NCI-H1436 treated with DMSO at 0.1 percent for 48 hours (cell line): ENCODE data around the gene GPC3.
"Not testable (repeated sequence)": the region's sequence is repeated elsewhere in the genome, so short reads cannot be mapped to it uniquely, and the experiment has no call there.

Experiments used
- DNase-seq: peaks from one replicate; lab custom pipeline; 2025; lab: John Stamatoyannopoulos, UW

Gene GPC3

DNA sequence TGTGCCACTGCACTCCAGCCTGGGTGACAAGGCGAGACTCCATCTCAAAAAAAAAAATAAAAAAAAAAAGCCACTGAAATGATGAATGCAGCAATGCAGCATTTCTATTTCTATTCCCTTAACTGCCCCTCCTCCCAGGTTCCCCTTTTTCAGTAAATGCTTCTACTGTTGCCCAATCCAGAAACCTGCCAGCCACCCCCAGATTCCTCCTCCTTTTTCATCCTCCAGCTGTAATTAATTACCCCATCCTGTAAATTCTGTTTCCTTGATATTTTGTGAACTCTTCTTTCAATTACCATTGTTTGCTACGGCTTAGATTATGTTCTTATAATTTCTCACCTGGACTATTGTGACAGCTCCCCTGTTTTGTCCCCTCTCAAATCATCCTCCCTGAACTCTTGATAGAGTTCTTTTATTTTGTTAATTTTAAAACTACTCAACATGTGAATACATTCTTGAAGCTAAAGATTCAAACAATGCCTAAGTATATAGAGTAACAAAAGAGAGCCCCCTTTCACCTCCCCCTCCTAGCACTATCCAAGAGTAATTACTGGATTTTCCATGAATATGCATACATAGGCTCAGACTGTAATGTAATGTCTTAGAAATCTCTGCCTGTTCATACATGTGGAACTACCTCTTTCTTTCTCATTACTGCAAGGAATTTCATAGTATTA is 429.5 kb downstream of the GPC3 start:
- DNase-seq, result no peak

DNA sequence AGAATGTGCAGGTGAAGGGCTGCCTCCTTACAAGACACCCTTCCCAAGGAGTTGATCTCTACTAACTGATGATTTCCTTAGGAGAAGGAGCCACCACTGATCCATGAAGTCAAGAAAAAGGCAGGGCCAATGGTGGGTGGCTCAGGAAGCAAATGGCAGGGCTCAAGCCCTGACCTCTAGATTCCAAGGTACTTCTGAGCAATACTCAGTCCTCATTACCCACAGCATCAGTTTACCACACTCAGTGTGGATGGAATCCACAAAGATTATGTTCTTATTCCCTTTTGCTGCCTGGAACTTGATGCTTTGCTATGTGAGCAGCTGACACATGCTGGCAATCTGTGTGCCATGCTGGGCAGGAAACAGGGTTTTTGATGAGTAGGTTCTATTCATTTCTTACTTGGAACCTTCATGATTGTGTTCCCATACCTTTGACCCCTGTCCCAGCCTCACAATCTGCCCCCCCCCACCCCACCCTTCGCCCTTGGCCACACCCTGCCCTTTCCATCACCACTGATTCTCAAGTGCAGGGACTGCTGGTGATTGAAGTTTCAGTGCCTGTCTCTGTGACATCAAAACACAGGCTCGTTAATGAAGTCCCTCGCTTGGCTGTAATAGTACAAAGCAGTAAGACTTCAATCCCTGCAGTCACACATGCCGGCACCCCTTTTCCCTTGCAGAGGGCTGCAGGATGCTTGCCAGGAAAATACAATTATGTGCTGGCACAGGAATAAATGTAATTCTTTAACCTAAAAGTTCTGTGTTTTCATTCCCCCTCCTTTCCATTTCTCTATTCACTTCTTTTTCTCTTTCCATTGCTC is 434.5 kb downstream of the GPC3 start:
- DNase-seq, result no peak

DNA sequence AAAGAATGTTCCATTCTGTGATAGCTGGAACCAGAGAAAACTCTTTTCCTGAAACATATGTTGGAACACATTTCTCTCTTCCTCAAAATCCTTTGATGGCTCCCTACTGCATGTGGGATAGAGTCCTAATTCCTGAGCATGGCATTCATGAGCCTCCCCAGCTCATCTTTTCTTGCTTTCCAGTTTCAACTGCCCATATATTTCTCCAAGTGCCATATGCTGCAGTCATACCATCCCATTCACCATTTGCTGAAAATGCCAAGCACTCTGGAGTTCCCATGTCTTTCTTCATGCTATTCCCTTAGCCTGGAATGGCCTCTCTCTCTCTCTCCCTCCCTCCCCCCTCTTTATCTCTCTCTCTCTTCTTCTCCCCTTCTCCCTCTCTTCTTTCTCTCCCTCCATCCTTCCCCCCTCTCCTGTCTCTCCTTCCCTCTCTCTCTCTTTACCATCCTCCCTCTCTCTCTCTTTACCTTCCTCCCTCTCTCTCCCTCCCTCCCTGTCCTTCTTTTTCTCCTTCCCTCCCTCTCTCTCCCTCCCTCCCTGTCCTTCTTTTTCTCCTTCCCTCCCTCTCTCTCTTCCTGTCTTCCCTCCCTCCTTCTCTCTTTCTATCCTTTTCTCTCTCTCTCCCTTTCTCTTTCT is 436.0 kb downstream of the GPC3 start:
- DNase-seq, result no peak

DNA sequence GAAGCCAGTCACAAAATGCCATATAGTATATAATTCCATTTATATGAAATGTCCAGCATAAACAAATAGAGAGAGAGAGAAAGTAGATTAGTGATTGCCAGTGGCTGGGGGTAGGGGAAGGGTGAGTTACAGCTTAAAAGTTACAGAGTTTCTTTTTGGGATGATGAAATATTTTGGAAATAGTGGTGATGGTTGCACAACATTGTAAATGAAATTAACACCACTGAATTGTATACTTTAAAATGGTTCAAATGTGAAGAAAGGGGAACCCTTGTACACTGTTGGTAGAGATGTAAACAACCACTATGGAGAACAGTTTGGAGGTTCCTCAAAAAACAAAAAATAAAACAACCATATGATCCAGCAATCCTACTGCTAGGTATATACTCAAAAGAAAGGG is 439.0 kb downstream of the GPC3 start:
- DNase-seq, result no peak

DNA sequence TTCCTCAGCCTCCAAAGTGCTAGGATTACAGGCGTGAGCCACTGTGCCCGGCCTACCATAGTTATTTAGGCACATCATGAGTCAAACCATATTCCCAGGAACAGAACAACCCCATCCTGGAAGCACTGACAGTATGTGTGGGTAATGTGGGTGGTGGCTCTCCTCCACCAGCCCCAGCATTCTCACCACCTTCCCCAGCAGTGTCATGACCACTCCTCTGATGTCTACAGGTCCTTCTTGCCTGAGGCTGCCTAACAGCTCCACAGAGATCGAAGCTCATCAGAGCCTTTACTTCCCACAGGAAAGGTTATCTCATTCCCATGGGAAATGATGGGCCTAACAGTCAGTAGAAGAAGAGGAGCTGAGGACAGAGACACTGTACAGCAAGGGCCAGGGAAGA is 440.6 kb downstream of the GPC3 start:
- DNase-seq, result no peak

- DNase-seq, result no peak
These were observed 441.3 kb downstream of the GPC3 start for GRCh38 chrX:133544115-133544514.

DNA sequence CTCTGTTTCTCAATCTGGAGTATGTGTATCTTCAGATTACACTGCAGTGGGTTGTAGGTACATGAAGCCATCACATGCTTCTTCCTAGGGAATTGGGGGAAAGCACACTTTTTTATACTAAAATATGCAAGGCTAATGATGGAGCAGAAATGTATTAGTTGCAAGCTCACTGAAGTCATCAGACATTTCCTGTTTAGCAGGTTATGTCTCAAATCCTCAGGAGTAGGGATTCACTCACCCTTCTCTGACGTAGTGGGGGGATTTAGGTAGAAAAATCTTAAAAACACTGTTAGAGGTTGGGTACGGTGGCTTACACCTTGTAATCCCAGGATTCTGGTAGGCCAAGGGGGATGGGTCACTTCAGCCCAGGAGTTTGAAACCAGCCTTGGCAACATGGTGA is 441.7 kb downstream of the GPC3 start:
- DNase-seq, result no peak

DNA sequence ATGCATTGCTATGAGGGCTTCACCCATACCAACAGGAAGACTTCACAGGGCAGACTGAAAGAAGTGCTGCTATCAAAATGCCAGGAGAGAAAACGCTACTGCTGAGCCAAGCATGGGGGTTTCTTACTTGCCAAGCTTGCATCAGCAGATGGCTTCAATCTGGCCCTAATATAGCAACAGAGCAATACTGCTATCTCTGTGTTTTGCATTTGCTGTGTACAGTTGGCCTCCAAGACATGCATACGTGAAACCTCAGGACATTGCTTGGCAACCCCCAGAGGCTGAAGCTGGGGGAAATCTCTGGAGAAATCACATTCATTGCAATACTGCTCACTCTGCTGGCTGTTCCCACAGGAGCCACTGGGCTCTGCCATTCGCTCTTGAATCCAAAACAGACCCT is 442.9 kb downstream of the GPC3 start:
- no peak for DNase-seq

- no peak for DNase-seq
These were observed 444.4 kb downstream of the GPC3 start for GRCh38 chrX:133541021-133541420.

- DNase-seq, result no peak
These were observed 447.2 kb downstream of the GPC3 start for GRCh38 chrX:133538148-133538547.

GRCh38 chrX:133537142-133537541 is 448.3 kb downstream of the GPC3 start:
- DNase-seq, result no peak

GRCh38 chrX:133535066-133535465 is 450.3 kb downstream of the GPC3 start:
- DNase-seq, result no peak

DNA sequence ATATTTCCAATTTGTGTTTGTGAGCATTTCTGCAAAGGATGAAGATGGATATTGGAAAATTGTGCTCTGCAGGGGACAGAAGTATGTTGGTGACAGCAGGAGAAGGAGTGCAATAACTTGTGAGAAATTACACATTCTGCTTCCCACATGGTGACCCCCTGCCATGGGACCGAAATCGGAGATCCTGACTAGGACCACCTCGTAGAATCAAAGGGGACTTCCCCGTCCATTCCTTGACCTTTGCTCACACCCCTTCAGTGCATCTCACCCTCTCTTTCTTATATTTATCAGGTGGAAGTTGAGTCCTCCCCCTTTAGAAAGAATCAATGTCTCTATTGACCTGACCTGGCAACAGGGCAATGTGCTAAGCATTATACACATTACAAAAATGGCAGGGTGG is 451.2 kb downstream of the GPC3 start:
- DNase-seq, result no peak

GRCh38 chrX:133533249-133533648 is 452.1 kb downstream of the GPC3 start:
- DNase-seq, result no peak

DNA sequence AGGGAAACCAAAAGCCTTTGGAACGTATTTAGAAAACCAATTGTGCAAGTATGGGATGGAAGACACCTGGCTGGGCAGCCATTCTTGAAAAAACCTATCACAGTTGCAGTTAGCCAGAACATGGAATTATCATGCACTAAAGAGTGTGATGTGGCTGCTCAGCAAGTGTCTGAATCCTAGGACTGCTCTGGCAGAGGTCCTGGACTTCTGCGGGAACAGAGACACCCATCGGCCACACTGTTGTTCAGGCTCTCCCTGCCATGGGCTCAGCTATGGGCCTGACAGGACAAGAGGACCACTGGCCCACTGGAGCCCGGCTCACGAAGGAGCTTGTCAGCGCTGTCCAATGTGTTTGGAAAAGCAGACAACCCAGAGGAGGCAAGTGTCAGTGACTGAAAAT is 454.4 kb downstream of the GPC3 start:
- DNase-seq, result no peak

- DNase-seq, result no peak
These were observed 455.8 kb downstream of the GPC3 start for GRCh38 chrX:133529578-133529977.

- DNase-seq, result no peak
These were observed 457.6 kb downstream of the GPC3 start for GRCh38 chrX:133527825-133528224.

- DNase-seq, result no peak
These were observed 458.0 kb downstream of the GPC3 start for GRCh38 chrX:133527415-133527814.

DNA sequence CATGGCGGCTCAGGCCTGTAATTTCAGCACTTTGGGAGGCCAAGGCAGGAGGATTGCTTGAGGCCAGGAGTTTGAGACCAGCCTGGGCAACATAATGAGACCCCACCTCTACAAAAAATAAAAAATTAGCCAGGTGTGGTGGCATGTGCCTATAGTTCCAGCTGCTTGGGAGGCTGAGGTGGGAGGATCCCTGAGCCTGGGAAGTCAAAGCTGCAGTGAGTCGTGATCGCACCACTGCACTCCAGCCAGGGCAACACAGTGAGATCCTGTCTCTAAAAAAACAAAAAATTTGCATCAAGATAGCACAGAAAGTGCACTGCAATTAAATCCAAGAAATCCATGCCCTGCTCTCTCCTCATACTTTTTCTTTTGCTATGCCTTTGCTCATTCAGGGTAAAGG is 458.6 kb downstream of the GPC3 start:
- not testable (repeated sequence) for DNase-seq

GRCh38 chrX:133523526-133523925 is 461.9 kb downstream of the GPC3 start:
- DNase-seq, result no peak

DNA sequence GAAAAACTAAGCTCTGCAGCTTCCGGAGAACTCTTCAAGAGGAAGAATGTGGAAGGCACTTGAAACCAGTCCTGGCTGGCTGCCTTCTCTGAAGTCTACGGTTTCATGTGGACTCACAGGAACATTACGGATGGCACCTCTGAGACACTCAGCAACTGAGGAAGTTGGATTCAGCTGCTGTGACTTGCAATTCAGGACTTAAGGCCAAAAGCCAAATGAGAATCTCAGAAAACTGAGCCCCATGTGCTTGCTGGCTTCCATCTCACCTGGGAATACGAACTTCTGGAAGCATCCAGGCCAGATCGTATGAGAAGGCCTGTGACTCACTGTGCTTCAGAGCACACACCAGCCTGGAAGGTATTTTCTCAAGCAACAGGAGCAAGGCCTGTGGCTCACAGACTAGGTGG is 462.3 kb downstream of the GPC3 start:
- DNase-seq, result no peak

DNA sequence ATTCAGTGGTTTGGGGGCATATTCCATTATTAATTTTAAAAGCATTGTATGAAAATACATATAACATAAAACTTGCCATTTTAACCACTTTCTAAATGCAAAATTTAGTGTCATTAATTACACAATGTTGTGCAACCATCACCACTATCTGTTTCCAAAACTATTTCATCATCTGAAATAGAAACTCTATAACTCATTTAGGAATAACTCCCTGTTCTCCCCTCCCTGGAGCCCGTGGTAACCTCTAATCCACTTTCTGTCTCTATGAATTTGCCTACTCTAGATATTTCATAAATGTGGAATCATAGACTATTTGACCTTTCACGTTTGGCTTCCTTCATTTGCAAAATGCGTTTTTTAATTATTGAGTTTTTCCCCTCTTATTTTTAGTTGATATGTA is 468.7 kb downstream of the GPC3 start:
- no peak for DNase-seq

DNA sequence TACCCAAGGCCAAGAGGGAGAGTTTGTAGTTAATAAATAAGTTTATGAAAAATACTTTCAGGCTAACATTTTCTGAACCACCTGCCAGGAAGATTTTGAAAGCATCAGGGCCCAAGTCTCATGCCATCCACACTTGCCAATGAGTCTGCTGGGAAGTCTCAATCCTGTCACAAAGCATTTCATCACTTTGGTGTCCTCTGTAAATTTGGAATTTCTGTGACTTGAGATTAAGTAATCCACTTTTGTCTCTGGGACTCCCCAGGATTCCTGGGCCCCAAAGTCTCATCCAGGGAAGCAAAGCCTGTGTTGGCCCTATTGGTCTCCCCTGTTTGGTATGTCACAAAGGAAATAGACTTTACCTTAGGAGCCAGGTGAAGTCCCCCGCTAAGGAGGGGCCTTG is 470.9 kb downstream of the GPC3 start:
- DNase-seq, result no peak
